Heart right ventricle (tissue), 16 donors: ENCODE results near the gene ZBTB3. TPM values are rescaled to one million over a fixed set of nuclear protein-coding genes. Genes with fewer than 3 reads are reported as not detected.

Experiments used
- ATAC-seq, 8 donors: fragments of 200-7000 bp; cut with Tn5 transposase; one replicate each; pipeline ENCODE4 v1.9.1; 2020; ENCODE audit warnings: mild to moderate bottlenecking in 8 of 8, moderate library complexity in 8 of 8, moderate number of reproducible peaks in 1 of 8
- DNase-seq, 2 donors: peaks; one replicate each; pipeline ENCODE4 v3.0.0-alpha.2; 2020
- H3K27ac ChIP-seq, 10 donors: fragments of 200-600 bp; sonication (generic) in 2 of 10; one replicate each; pipeline versions ENCODE4 v1.5.0 to v1.8.0; 2020 to 2022; ENCODE audit warnings: mild to moderate bottlenecking in 3 of 10
- H3K27me3 ChIP-seq, 7 donors: fragments of 200-600 bp; one replicate each; pipeline ENCODE4 v1.8.0; 2021 to 2022; ENCODE audit warnings: mild to moderate bottlenecking in 2 of 7
- H3K36me3 ChIP-seq, 9 donors: fragments of 200-600 bp; sonication (generic) in 1 of 9; one replicate each; pipeline versions ENCODE4 v1.5.0 to v1.8.0; 2020 to 2022; ENCODE audit warnings: mild to moderate bottlenecking in 2 of 9
- H3K4me1 ChIP-seq, 9 donors: fragments of 200-600 bp; sonication (generic) in 1 of 9; one replicate each; pipeline versions ENCODE4 v1.5.0 to v1.8.0; 2020 to 2022; ENCODE audit warnings: mild to moderate bottlenecking in 4 of 9
- H3K4me3 ChIP-seq, 10 donors: fragments of 200-600 bp; sonication (generic) in 2 of 10; one replicate each; pipeline versions ENCODE4 v1.5.0 to v1.8.0; 2020 to 2022; ENCODE audit warnings: mild to moderate bottlenecking in 7 of 10, moderate library complexity in 2 of 10
- H3K9me3 ChIP-seq, 11 donors: fragments of 200-600 bp in 10 of 11; sonication (generic) in 2 of 11; one replicate each; pipeline versions ENCODE4 v1.5.0 to v1.8.0; 2013 to 2022; ENCODE audit warnings: mild to moderate bottlenecking in 2 of 11, control low read depth in 1 of 11, moderate library complexity in 1 of 11
- WGBS, 2 donors: extraction: QIAGEN DNeasy Blood & Tissue Kit; methylation state at CpG; one replicate each; pipeline ENCODE4 v1.1.7; 2013; ENCODE audit warnings: inconsistent platforms in 1 of 2; 5-methylcytosine and 5-hydroxymethylcytosine counted together
- intact Hi-C, 10 donors: fragments of 100-400 bp; cut with DNase I; formaldehyde crosslinking; loops; one replicate each; pipeline versions ENCODE4 v1.11.1 to v1.14.2; 2022
- long read RNA-seq, 3 donors: library from polyadenylated mRNA; unstranded; transcript quantifications; one replicate each; pipeline ENCODE4 v2.0.0, GENCODE V29; 2020 to 2021
- polyA plus RNA-seq, 2 donors: library from polyadenylated mRNA; stranded (reverse); fragments of 200-250 nt; gene quantifications; one replicate each; pipeline ENCODE4 v1.2.3, GENCODE V29; 2013
- total RNA-seq, 10 donors: library from RNA; stranded (reverse); fragmentation: NEBNext Ultra II Directional in 3 of 10; extraction: Animal tissue kit (Norgen Biotek cat#: 25700) in 3 of 10; gene quantifications; one replicate each; pipeline versions ENCODE4 v1.2.1 to v1.2.4, GENCODE V29; 2021 to 2023
- TF ChIP-seq, protein P1 (sequence below), 9 donors: fragments of 200-600 bp; sonication (generic) in 2 of 9; IDR thresholded peaks; one replicate each; pipeline versions ENCODE4 v1.5.0 to v1.8.0; 2021 to 2022; ENCODE audit warnings: antibody characterized with exemption in 9 of 9, mild to moderate bottlenecking in 5 of 9, moderate library complexity in 1 of 9
- donor health status: Arrhythmogenic right ventricular cardiomyopathy.
- donor health status: ischemic (EF 13 %, LVEDD 7.1; RV severe dilation, severe dysfunction).
- donor health status: healthy with polysubstance abuse.
- donor health status: DM: no; HTN: yes; CAD: no.
- donor health status: DM: no; HTN: no; CAD: no.
- donor health status: ischemic (EF 25% LVEDD 6.9; RV normal size, moderate dysfunction).
- donor health status: ischemic (EF 25% LVEDD 5.7; RV mildly dilated, moderate dysfunction).
- donor health status: healthy.
- donor health status: DM: yes; HTN: yes; CAD: no.
- donor health status: Ischemic cardiomyopathy.
- donor health status: ischemic (EF 35%, LVEDD 5.7; RV mildly dilated, moderate dysfunction).
- donor health status: nonischemic (EF 11% LVEDD 7.7; RV severe dilation, severe dysfunction).
- donor health status: DM: yes; HTN: yes; CAD: no.
- donor health status: PGD.
- donor health status: ischemic (EF 29% LVEDD 5.4; RV normal size, mild dysfunction).
- donor health status: nonischemic (EF 23%, LVEDD 6.1; RV moderate dilation, normal function).

Gene ZBTB3
- total RNA-seq (10 to 100 TPM in 4 of 10 donors, 1 to 10 TPM in 6; 7.5 to 14.9 (median 9.6) TPM), polyA plus RNA-seq (1 to 10 TPM; 2.2 to 8.6 TPM)
- long read RNA-seq, donor 1, partial matches to known transcripts = 0 of 1 reads
- long read RNA-seq, donor 1, other reads (novel, unspliced or antisense) = 1 of 1 reads
- long read RNA-seq, donor 2, partial matches to known transcripts = 1 of 2 reads
- long read RNA-seq, donor 2, other reads (novel, unspliced or antisense) = 0 of 2 reads
- long read RNA-seq, donor 3, partial matches to known transcripts = 0 of 5 reads
- long read RNA-seq, donor 3, other reads (novel, unspliced or antisense) = 2 of 5 reads

DNA sequence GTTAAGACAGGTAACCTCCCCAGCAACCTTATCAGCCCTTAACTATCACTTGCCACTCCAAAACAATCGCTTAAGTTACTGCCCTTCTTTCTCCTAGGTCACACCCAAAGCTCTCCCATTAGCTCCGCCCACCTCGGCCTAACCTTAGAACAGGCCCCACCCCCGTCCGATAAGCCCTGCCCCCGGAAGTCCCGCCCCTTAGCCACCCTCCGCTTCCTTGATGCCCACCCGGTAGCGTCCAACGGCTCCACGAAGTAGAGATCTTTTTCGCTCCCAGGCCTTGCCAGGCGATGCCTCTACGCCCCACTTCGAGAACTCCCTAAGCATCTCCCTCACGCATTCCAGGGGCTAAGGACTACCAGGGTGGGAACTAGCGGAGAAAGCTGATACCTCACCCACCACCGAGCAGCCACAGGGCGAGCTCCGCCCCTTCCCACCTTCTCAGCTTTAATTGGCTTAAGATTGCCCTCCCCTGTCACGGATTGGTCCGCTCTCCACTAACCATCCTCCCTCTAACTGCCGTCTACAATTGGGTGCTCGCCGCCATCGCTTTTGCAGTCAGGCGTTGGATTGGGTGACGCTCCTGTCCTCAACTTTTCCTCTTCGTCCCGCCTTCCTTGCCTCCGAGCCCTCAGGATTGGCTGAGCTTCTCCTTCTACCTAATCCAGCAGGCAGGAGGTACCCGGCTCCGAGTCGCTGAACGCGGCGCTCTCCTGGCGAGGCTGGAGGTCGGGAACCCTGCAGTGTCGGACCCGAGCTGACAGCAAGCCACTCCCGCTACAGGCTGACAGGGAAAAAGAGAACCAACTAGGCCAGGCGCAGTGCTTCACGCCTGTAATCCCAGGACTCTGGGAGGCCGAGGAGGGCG lies at the start of gene ZBTB3:
Gene ZBTB3 (minus strand): TSS at position 425 of the 868 bp plus-strand sequence. CDS start 496 bp downstream, outside the sequence.
- H3K36me3 ChIP-seq = peaks cover 0 to 31% (median 0%) of the 10 kb centered on the region in 9 donors
- peak within 1 kb of the TSS; percentile 81 to 95 (median 91) for H3K27ac ChIP-seq
- TF ChIP-seq, protein P1, sequence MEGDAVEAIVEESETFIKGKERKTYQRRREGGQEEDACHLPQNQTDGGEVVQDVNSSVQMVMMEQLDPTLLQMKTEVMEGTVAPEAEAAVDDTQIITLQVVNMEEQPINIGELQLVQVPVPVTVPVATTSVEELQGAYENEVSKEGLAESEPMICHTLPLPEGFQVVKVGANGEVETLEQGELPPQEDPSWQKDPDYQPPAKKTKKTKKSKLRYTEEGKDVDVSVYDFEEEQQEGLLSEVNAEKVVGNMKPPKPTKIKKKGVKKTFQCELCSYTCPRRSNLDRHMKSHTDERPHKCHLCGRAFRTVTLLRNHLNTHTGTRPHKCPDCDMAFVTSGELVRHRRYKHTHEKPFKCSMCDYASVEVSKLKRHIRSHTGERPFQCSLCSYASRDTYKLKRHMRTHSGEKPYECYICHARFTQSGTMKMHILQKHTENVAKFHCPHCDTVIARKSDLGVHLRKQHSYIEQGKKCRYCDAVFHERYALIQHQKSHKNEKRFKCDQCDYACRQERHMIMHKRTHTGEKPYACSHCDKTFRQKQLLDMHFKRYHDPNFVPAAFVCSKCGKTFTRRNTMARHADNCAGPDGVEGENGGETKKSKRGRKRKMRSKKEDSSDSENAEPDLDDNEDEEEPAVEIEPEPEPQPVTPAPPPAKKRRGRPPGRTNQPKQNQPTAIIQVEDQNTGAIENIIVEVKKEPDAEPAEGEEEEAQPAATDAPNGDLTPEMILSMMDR (IDR thresholded peaks at IDR 0.05) = no peak
- H3K4me1 ChIP-seq = peaks cover 7 to 42% (median 25%) of the 10 kb centered on the region in 9 donors
- ATAC-seq (peak; percentile 97 to 99 (median 98)), DNase-seq (peak; percentile 95 to 99)
- peak within 1 kb of the TSS; percentile 36 to 72 (median 62) for H3K4me3 ChIP-seq
- H3K9me3 ChIP-seq = no peaks in the 10 kb centered on the region
- intact Hi-C loops = loop anchor here in 2 of 10 donors (2.0 kb wide), 1 partner anchor 25 kb away; the partner anchor contains the start of gene TTC9C (in 2 of the 2)
- H3K27me3 ChIP-seq = no peaks in the 10 kb centered on the region
- WGBS, 2 donors = 1% methylated on average over 47 of the region's 47 CpGs

- H3K9me3 ChIP-seq = no peaks in the 10 kb centered on the region
- no peak for ATAC-seq
- H3K4me3 ChIP-seq = no peak overlapping the region
- H3K36me3 ChIP-seq = peaks cover 0 to 79% (median 70%) of the 10 kb centered on the region in 9 donors
- WGBS, 2 donors = 86% methylated on average over 4 of the region's 4 CpGs
- TF ChIP-seq, protein P1 (IDR thresholded peaks at IDR 0.05) = no peak
- no peaks in the 10 kb centered on the region for H3K27me3 ChIP-seq
- no peak for DNase-seq
- peaks cover 11 to 26% (median 21%) of the 10 kb centered on the region in 9 donors for H3K4me1 ChIP-seq
- no peak overlapping the region for H3K27ac ChIP-seq
- intact Hi-C loops = no loop called here
Measured at GRCh38 chr11:62801071-62801470, 47.1 kb upstream of the ZBTB3 start.

DNA sequence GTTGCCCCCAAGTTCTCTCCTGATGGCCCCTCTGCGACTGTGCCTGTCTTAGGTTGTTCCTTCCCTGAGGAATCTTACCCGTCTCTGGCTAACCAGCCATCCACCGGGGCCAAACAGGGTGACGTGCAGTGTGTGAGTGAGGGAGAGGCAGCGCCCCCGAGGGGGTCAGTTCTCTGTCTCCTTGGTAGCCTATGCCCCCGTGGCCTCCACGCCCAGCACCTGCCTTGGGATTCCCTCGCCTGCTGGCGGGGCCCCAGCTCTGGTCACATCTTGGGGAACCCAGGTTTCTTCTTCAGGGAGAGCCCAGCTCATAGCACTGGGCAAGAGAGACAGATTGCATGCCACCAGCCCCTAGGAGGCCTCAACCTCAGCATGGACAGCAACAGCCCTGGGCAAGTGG lies 45.5 kb upstream of the ZBTB3 start:
- WGBS, 2 donors = 85 to 91% methylated on average over 10 of the region's 10 CpGs
- H3K36me3 ChIP-seq = peaks cover 0 to 95% (median 86%) of the 10 kb centered on the region in 9 donors
- intact Hi-C loops = loop anchor here in 1 of 10 donors (5.0 kb wide), 1 partner anchor 38 kb away; the partner anchor contains the start of gene WDR74
- ATAC-seq (no peak), DNase-seq (no peak)
- H3K27ac ChIP-seq = no peak overlapping the region
- TF ChIP-seq, protein P1 (IDR thresholded peaks at IDR 0.05) = no peak
- H3K4me1 ChIP-seq = peaks cover 9 to 19% (median 15%) of the 10 kb centered on the region in 9 donors
- H3K4me3 ChIP-seq = no peak overlapping the region
- H3K27me3 ChIP-seq = no peaks in the 10 kb centered on the region
- no peaks in the 10 kb centered on the region for H3K9me3 ChIP-seq

GRCh38 chr11:62796281-62796680 lies 42.3 kb upstream of the ZBTB3 start:
- TF ChIP-seq, protein P1 (IDR thresholded peaks at IDR 0.05) = no peak
- Histone ChIP-seq H3K4me1 (peaks cover 4 to 20% (median 15%) of the 10 kb centered on the region in 9 donors), H3K27me3 (no peaks in the 10 kb centered on the region), H3K27ac (no peak overlapping the region), H3K9me3 (no peaks in the 10 kb centered on the region), H3K36me3 (peaks cover 0 to 94% (median 79%) of the 10 kb centered on the region in 9 donors), H3K4me3 (no peak overlapping the region)
- ATAC-seq (no peak), DNase-seq (no peak)
- 69 to 72% methylated on average over 7 of the region's 7 CpGs for WGBS, 2 donors
- intact Hi-C loops = loop anchor here in 1 of 10 donors (5.0 kb wide), 1 partner anchor 41 kb away; the partner anchor contains the start of gene WDR74
